GM13976 (cell line): ENCODE data around the gene ADSS1.

Experiments used
- DNase-seq: peaks from one replicate; pipeline ENCODE4 v3.0.0; 2012; ENCODE audit warnings: low spot score
- in situ Hi-C: fragments of 300-500 bp; cut with MboI; formaldehyde crosslinking; loops from one replicate; pipeline ENCODE4 v1.12.0; 2022; ENCODE audit warnings: low sequenced_read_pairs, mixed read lengths, inconsistent platforms; ENCODE audit not compliant: unreplicated experiment
- TF ChIP-seq, protein P1 (sequence below): IDR thresholded peaks from 2 replicates; pipeline ENCODE4 v1.5.1; 2012; ENCODE audit warnings: borderline replicate concordance, mild to moderate bottlenecking; ENCODE audit not compliant: insufficient read depth; ENCODE audit errors: extremely low read depth, missing control alignments, control extremely low read depth

Gene ADSS1

DNA sequence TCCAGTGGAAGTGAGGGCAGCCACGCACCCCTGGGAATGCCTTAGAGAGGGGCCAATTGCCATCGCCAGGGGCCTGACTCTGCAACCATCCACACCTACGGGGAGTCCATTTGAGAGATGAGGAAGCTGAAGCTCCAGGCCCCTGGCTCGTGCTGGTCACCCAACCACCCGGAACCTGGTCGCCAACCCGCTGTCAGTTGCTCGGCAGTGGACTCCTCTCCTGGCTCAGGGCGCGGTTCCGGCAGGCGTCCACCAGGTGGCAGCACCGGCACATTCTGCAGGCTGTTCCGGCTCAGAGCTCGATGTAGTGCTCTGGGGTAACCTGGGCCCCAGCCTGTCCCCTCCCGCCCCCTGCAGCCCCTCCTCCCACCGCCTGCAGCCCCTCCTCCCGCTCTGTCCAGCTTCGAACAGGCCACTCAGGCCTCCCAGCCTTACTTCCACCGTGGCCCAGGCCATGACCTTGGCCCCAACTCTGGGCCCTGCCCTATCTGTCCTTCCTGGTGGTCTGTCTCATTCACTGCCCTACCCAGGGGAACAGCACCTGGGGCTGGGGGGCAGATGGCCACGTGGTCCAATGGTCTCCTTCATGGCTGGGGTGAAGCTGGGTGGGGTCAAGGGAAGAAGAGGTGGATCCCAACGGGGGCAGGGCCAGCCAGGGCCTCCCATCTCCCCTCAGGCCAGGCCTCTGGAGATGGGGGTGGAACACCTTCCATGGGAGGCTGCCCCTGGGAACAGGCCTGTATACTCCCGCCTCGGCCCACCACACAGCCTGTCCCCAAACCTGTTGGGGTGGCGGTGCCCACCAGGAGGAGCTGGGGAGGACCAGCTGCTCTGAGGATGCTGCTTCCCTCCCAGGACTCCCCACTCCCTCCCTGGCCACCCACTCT is 44.7 kb downstream of the ADSS1 start:
- in situ Hi-C loops: no loop called here
- peak; percentile 94 for DNase-seq
- TF ChIP-seq, protein P1, sequence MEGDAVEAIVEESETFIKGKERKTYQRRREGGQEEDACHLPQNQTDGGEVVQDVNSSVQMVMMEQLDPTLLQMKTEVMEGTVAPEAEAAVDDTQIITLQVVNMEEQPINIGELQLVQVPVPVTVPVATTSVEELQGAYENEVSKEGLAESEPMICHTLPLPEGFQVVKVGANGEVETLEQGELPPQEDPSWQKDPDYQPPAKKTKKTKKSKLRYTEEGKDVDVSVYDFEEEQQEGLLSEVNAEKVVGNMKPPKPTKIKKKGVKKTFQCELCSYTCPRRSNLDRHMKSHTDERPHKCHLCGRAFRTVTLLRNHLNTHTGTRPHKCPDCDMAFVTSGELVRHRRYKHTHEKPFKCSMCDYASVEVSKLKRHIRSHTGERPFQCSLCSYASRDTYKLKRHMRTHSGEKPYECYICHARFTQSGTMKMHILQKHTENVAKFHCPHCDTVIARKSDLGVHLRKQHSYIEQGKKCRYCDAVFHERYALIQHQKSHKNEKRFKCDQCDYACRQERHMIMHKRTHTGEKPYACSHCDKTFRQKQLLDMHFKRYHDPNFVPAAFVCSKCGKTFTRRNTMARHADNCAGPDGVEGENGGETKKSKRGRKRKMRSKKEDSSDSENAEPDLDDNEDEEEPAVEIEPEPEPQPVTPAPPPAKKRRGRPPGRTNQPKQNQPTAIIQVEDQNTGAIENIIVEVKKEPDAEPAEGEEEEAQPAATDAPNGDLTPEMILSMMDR: peak; percentile 99

DNA sequence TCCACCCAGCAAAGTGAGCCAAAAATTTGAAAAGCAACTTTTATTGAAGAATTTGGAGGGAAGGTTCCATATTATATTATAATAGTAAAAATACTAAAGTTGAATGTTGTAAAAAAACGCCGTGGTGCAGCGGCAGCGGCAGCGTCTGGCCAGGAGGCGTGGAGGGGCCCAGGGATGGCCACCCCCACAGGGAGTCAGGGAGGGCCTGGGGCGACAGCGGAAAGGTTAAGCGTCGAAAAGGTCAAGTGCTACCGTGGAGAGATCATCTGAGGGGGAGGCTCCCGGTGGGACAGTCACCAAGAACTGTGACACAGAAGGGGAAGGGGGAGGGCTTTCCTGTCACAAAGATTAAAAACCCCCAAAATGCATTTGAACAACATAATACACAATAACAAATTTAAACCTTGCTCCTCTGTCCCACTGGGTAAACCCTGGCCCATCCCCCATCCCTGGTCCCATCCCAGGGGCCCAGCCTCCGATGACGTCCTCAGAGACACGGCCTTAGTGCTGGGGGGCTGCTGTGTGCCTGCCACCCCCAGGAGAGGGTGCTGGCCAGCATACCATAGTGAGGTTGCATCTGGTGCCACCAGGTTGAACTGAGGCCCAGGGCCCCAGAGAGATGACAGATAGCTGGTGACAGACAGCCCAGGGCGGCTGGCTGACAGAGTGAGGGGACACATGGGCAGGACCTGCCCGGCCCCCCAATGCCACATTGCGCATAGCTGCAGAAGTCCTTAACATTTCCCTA is 45.5 kb downstream of the ADSS1 start:
- in situ Hi-C loops: loop anchor here (5.0 kb wide), 1 partner anchor 58 kb away; no protein-coding TSS in a partner anchor
- no peak for DNase-seq
- TF ChIP-seq, protein P1: no peak

DNA sequence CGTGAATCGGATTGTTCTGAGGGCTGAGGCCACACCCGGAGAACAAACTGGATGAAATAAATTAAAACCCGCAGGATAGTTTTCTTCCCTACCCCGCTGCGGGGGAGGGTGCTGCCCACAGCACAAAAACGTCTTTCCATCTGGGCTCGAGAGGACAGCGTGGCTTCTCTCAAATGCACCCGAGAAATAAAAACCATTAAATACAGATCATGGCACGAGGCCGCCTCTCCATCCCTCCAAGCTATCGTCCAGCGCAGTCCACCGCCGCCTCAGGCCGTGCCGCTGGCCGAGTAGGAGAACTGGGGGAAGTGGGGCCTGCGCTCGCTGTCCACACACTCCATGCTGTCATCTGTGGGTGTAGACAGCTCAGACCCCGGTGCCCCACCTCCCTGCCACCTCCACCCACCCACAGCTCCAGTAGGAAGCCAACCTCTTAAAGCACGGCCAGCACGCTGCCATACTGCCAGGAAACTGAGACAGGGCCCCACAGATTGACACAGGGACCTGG is 46.1 kb downstream of the ADSS1 start:
- DNase-seq: no peak
- TF ChIP-seq, protein P1: no peak
- in situ Hi-C loops: loop anchor here (5.0 kb wide), 1 partner anchor 57 kb away; no protein-coding TSS in a partner anchor

DNA sequence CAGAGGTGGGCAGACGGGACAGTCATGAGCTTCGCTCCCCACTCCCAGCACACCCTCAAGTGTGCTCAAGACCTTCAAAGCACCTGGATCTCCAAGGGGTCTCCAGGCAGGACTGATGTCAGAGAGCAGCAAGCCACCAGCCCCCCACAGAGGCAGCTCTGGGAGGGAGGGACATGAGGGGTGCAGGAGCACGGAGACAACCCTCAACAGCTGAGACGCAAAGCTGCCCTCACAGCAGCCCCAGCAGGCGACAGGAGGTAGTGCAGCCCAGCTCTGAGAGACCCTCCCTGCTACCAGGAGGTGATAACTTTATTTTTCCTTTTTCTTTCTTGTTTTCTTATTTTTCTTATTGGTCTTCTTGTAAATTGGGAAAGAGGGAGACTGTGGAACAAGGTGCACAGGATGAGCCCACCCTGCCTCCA is 46.8 kb downstream of the ADSS1 start:
- TF ChIP-seq, protein P1: peak; percentile 7
- in situ Hi-C loops: loop anchor here (5.0 kb wide), 1 partner anchor 56 kb away; no protein-coding TSS in a partner anchor
- no peak for DNase-seq

DNA sequence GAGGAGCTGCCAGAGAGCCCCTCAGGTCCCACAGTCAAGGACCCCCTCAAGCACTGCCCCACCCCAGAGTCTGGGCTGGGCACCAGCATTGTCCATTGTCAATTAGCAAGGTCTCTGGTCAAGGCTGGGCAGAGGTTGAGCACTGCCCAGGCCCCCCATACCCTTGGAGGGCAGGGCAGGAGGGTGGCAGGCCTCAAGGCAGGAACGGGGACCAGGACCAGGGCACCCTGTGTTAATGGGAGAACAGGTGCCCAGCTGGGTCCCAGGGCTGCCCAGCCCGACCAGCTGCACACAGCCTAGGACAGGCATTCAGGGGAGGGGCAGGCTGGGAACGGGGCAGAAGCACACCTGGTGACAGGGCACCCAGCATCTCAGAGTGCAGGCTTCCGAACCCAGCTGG is 47.3 kb downstream of the ADSS1 start:
- DNase-seq: no peak
- TF ChIP-seq, protein P1: no peak
- in situ Hi-C loops: loop anchor here (5.0 kb wide), 1 partner anchor 56 kb away; no protein-coding TSS in a partner anchor
